SH-SY5Y (cell line): ENCODE measurements around the gene PGM1.

Experiments used
- GATA2 ChIP-seq: IDR thresholded peaks from 2 replicates; pipeline ENCODE4 v1.6.1; 2011; ENCODE audit warnings: mild to moderate bottlenecking, low read depth, low read length
- GATA3 ChIP-seq: IDR thresholded peaks from 2 replicates; pipeline ENCODE4 v1.6.1; 2011; ENCODE audit warnings: low read depth, mild to moderate bottlenecking, low read length, moderate library complexity

Gene PGM1

GRCh38 chr1:63663301-63663700 lies 70.1 kb downstream of the PGM1 start:
- TF ChIP-seq GATA3 = no peak
- no peak for TF ChIP-seq GATA2

GRCh38 chr1:63663873-63664272 lies 70.7 kb downstream of the PGM1 start:
- no peak for TF ChIP-seq GATA2
- no peak for TF ChIP-seq GATA3

GRCh38 chr1:63664742-63665141 lies 71.5 kb downstream of the PGM1 start:
- TF ChIP-seq GATA2 = no peak

GRCh38 chr1:63665410-63665809 lies 72.2 kb downstream of the PGM1 start:
- no peak for TF ChIP-seq GATA2
- TF ChIP-seq GATA3 = no peak

GRCh38 chr1:63665824-63666223 lies 72.6 kb downstream of the PGM1 start:
- TF ChIP-seq GATA2 (no peak), GATA3 (no peak)

GRCh38 chr1:63668298-63668697 lies 75.1 kb downstream of the PGM1 start:
- TF ChIP-seq GATA2 = no peak
- TF ChIP-seq GATA3 = no peak

GRCh38 chr1:63669151-63669961 lies 76.1 kb downstream of the PGM1 start:
- TF ChIP-seq GATA3 (no peak), GATA2 (no peak)

GRCh38 chr1:63670164-63670563 lies 77.0 kb downstream of the PGM1 start:
- TF ChIP-seq GATA3 (no peak), GATA2 (no peak)

- TF ChIP-seq GATA3 (no peak), GATA2 (no peak)
These were observed 78.3 kb downstream of the PGM1 start for GRCh38 chr1:63671514-63671913.

- TF ChIP-seq GATA3 = no peak
- TF ChIP-seq GATA2 = no peak
These were observed 81.1 kb downstream of the PGM1 start for GRCh38 chr1:63674238-63674864.

- TF ChIP-seq GATA3 = no peak
- no peak for TF ChIP-seq GATA2
These were observed 81.7 kb downstream of the PGM1 start for GRCh38 chr1:63674865-63675419.

- TF ChIP-seq GATA2 (peak; percentile 74), GATA3 (no peak)
These were observed 82.3 kb downstream of the PGM1 start for GRCh38 chr1:63675420-63675931.

- TF ChIP-seq GATA2 = no peak
- no peak for TF ChIP-seq GATA3
These were observed 84.3 kb downstream of the PGM1 start for GRCh38 chr1:63677497-63677896.

GRCh38 chr1:63678200-63678599 lies 85.0 kb downstream of the PGM1 start:
- TF ChIP-seq GATA2 (no peak), GATA3 (no peak)

- no peak for TF ChIP-seq GATA3
- TF ChIP-seq GATA2 = no peak
These were observed 85.9 kb downstream of the PGM1 start for GRCh38 chr1:63679076-63679475.
